ENCODE measurements around the gene LTA4H.
A peak's percentile ranks its signal among the peaks of the same experiment; 100 is the strongest.
"Not testable (repeated sequence)": the region's sequence is repeated elsewhere in the genome, so short reads cannot be mapped to it uniquely, and the experiment has no call there.

Gene LTA4H

GRCh38 chr12:95988506-95989275 is 46.7 kb downstream of the LTA4H start:
- DNase-seq = no peak

DNA sequence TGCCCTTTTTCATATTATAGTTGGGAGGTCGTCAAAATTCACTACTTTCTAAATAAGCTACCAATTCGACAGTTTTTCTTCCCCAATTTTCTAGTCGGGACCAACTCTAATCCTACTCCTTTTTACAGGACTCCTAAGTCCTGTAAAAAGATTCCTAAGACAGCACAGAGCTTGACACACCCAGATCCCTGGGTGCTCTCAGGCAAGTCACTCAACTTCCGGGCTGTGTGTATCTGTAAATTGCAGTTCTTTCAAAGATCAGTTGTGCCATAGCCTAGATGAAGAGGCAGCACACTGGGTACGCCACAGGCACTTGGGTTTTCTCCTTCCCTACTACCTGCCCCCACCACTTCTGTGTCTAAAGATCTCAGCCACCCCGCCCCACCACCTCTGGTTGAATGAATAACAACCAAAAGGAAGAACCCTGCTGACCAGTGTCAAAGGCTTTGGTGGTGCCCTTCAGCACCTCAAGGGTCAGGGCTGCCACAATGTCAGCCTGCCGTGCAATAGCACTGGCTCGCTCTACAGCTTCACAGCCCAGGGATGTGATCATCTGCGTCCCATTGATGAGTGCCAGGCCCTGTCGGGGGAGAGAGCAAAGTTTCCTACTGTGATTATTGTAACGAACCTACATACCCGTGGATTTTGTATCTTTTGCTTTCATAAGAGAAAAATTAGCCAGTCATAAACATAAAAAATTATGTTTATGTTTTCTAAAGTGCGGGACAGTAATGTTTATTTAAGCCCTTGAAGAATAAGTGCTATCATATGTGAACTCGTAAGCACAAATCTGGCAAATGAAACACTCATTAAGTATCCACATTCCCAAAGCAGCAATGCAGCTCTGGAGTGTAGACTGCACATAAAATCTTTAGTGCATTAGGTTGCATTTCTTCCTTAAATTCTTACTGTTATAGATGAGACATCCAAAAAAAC is 48.5 kb downstream of the LTA4H start:
- DNase-seq = no peak

DNA sequence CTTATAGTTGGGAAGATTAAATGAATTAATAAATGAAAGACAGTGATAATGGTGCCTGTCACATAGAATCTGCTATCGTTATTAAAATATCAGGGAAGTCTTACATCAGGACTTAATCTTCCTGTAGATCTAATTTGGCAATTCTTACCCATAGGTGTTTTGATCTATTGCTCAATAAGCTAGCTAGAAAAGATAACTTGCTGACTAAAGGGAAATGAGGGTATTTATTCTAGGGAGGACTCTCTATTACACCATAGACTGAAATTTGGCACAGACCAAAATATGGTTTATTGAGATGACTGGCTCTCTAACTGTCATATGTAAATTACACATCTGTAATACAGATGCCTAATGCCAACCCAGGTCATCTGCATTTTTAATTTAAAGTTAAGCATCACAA is 50.7 kb downstream of the LTA4H start:
- DNase-seq = no peak

DNA sequence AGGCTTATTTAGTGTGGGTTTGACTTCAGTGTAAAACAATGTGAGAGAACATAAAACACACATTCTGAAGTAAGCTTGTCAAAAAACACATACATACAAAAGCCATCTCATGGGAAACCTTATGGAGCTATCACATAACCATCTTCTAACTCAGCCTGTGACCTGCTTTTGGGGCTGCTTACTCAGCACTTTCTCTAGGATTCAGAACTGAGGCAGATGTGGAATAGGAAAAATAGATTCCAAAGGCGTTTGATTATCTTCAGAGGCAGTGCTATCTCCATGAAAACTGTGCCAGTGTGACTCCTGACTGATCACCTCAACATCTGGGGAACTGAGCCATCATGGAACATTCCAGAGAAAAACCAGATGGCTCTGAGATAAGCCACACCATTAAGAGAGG is 52.8 kb downstream of the LTA4H start:
- no peak for DNase-seq

- no peak for DNase-seq
Observed at GRCh38 chr12:95980437-95980836, 55.0 kb downstream of the LTA4H start.

- no peak for DNase-seq
Observed at GRCh38 chr12:95978774-95979173, 56.6 kb downstream of the LTA4H start.

GRCh38 chr12:95978351-95978750 is 57.0 kb downstream of the LTA4H start:
- DNase-seq = no peak

DNA sequence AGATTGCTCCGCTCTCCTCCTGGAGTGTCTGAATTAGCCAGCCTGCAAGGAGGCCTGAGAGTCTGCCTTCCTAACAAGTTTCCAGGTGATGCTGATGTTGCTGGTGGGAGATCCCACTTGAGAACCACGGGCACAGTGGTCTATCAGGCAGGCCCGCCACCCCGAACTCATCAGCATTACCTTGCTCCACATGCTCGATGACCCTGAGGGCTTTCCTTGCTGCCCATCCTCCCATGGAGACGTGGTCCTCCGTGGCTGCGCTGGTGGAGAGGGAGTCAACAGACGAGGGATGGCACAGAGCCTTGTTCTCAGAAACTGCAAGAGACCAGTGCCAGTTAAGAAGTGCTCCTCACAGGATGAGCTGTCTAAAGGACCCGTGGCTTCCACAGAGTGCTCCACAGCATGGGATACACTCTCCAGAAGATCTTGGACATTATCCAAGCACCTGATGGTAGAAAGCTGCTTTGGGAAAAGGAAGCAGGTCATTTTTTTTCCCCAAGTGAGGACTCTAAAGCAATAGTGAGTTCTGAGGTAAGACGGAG is 57.6 kb downstream of the LTA4H start:
- DNase-seq = no peak

GRCh38 chr12:95976416-95976832 is 59.0 kb downstream of the LTA4H start:
- no peak for DNase-seq

GRCh38 chr12:95975491-95975890 is 59.9 kb downstream of the LTA4H start:
- no peak for DNase-seq

- no peak for DNase-seq
Observed at GRCh38 chr12:95974358-95974757, 61.0 kb downstream of the LTA4H start.

DNA sequence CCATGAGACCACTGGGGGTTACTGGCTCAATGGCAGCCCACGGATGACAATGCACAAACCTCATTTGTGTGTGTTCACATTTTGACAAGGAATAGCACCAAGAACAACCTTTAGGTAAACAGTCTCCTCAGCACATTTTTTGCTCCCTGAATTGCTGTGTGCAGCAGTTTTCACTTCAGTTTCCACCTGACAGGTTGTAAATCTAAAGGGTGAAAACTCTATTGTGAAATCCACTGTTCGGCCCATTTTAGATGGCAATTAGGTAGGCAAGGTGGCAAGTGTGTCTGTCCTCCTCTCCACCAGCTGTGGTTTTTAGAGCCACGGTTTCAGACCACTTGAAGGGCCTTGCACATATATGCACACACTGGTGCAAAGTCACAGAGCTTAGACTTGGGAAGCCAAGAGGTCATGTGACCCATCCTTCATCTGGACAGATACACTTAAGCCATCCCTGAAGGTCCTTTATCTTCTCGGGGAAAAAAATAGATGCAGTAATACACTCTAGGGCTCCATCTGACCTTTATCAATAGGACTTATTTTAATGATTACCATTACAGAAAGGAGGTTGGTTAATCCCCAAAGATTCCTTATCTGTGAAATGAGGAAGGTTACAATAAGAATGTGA is 62.4 kb downstream of the LTA4H start:
- DNase-seq = no peak

DNA sequence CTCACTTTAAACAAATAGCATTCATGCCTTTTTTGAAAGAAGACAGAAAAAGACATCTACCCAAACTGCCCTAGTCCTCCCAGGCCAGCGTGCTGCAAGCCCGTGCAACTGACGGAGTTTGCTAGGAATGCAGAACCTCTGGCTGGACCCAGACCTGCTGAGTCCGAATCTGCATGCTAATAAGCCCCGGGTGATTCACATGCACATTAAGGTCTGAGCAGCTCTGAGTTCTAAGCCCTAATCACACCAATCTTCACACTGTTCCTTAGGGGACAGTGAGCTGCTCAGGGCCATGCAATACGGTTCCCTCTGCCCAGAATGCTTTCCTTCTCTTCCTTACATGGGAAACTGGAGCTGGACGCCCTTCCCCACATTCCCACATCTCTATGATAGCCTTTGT is 64.5 kb downstream of the LTA4H start:
- no peak for DNase-seq

- not testable (repeated sequence) for DNase-seq
Observed at GRCh38 chr12:95969116-95969515, 66.3 kb downstream of the LTA4H start.

DNA sequence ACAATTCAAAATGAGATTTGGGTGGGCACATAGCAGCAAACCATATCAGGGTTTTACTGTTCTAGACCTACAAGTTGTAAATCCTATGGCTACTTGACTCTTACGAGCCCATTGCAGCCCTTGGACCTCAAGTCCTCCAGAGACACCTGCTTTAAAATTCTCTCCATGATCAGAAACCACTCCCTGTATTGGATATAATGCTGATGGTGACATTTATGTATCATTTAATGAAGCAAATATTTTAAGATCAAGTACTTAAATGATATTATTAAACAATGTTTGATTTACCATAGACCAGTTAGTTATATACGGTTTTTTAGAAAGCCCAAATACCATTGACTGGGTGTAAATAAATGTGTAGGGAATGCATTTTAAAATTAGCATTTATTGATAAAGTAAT is 68.1 kb downstream of the LTA4H start:
- DNase-seq = no peak

DNA sequence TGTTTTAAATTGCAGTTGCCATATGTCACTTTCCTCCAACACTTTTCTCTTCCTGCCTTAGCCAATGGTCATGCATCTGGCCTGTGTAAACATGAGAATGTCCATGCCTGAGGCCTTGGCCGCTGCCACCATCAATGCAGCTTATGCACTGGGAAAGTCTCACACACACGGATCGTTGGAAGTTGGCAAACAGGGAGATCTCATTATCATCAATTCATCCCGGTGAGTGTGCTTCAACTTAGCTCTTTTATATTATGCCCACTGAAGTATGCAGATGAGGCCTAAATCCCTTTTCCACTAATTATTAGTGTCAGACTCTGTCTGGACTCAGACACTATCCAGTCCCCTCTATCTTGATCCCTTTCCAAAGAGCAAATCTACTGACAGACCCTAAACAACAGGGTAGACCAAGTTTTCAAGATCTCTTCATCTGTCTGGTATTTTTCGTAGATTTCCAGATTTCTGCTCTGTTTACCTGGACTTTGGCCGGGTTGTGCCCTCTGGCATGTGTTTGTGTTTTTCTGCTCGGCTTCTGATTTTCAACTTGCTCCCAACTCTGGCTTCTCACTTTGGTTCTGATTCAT is 69.0 kb downstream of the LTA4H start:
- DNase-seq = no peak

GRCh38 chr12:95963096-95963495 is 72.3 kb downstream of the LTA4H start:
- no peak for DNase-seq

DNA sequence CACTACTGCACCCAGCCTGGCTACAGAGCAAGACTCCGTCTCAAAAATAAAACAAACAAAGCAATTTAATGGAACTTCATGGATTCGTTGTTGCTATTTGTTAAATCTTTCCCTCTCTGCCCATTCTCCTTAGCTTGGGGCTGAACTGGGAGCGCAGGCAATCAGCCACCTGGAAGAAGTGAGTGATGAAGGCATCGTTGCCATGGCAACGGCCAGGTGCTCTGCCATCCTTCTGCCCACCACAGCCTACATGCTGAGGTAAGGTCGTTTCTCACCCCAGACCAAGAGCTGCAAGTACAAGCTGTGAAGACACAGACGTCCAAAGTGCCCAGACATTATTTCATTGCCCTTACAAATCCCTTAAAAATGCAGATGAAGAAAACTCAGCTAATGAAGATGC is 73.2 kb downstream of the LTA4H start:
- DNase-seq = no peak

DNA sequence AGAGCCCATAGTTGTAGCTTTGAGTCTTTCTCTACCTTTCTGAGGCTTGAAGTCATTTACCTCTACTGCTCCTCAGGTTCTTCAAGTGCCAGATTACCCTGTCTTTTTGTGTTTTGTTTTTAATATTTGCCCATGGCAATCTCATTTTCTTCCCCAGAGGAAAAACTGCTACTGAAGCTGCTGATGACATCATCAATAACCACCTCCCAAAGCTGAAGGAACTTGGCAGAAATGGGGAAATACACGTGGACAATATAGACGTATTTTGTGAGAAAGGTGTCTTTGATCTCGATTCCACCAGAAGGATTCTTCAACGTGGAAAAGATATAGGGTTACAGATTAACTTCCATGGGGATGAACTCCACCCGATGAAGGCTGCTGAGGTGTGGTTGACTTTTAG is 75.1 kb downstream of the LTA4H start:
- DNase-seq = no peak

- DNase-seq = peak; percentile 4
Observed at GRCh38 chr12:95959107-95959506, 76.3 kb downstream of the LTA4H start.

GRCh38 chr12:95956557-95957145 is 78.7 kb downstream of the LTA4H start:
- DNase-seq = no peak

GRCh38 chr12:95955549-95956159 is 79.7 kb downstream of the LTA4H start:
- no peak for DNase-seq

Data from activated CD4-positive, alpha-beta T cell treated with anti-CD3 and anti-CD28 coated beads, Interleukin-2, amount 50 U/mL, for 16 hours (primary cell).